Keratinocyte (primary cell): ENCODE measurements around the gene TAC3. TPM values are rescaled to one million over a fixed set of nuclear protein-coding genes. Genes with fewer than 3 reads are reported as not detected.

Source experiments
- DNase-seq: peaks from one replicate; pipeline ENCODE4 v3.0.0-alpha.2; 2011; ENCODE audit warnings: low read depth, missing footprints, low spot score
- FAIRE-seq: peaks from 2 replicates; lab custom pipeline; 2011; peaks lifted over from hg19 to GRCh38; lab: Jason Lieb, UNC
- H2AFZ ChIP-seq: 2 replicates; pipeline ENCODE4 v1.6.0; 2012; ENCODE audit warnings: low read length, control low read depth, inconsistent platforms; ENCODE audit not compliant: control insufficient read depth
- H3K27ac ChIP-seq: 2 replicates; pipeline ENCODE4 v1.5.1; 2011; ENCODE audit warnings: low read length; ENCODE audit not compliant: control insufficient read depth, insufficient read depth
- H3K27me3 ChIP-seq: 3 replicates; pipeline ENCODE4 v1.6.0; 2011; ENCODE audit warnings: low read length; ENCODE audit not compliant: control insufficient read depth, insufficient read depth; ENCODE audit errors: extremely low read depth
- H3K36me3 ChIP-seq, 2 experiments: 2 replicates in 1 of 2; 3 replicates in 1 of 2; pipeline ENCODE4 v1.5.1; 2011; ENCODE audit warnings: low read length in 2 of 2, mild to moderate bottlenecking in 1 of 2; ENCODE audit not compliant: control insufficient read depth in 2 of 2, insufficient read depth in 2 of 2; ENCODE audit errors: extremely low read depth in 1 of 2
- H3K4me1 ChIP-seq: 3 replicates; pipeline ENCODE4 v1.5.1; 2011; ENCODE audit warnings: low read length; ENCODE audit not compliant: control insufficient read depth, insufficient read depth; ENCODE audit errors: extremely low read depth
- H3K4me2 ChIP-seq: 3 replicates; pipeline ENCODE4 v1.6.0; 2011; ENCODE audit warnings: low read depth, low read length; ENCODE audit not compliant: control insufficient read depth, insufficient read depth; ENCODE audit errors: extremely low read depth
- H3K4me3 ChIP-seq, 3 experiments: fragments of 200-600 bp in 1 of 3; sonication (generic) in 1 of 3; 2 replicates in 2 of 3; 3 replicates in 1 of 3; pipeline ENCODE4 v1.5.1; 2011 to 2016; ENCODE audit warnings: low read length in 3 of 3, mild to moderate bottlenecking in 3 of 3, control low read depth in 2 of 3, inconsistent platforms in 1 of 3, low read depth in 1 of 3, mixed read lengths in 1 of 3, mixed run types in 1 of 3, moderate library complexity in 1 of 3; ENCODE audit not compliant: control insufficient read depth in 2 of 3, insufficient read depth in 2 of 3; ENCODE audit errors: extremely low read depth in 1 of 3
- H3K79me2 ChIP-seq: 2 replicates; pipeline ENCODE4 v1.6.0; 2012; ENCODE audit warnings: low read length; ENCODE audit not compliant: control insufficient read depth, insufficient read depth
- H3K9ac ChIP-seq: 3 replicates; pipeline ENCODE4 v1.6.0; 2011; ENCODE audit warnings: low read length; ENCODE audit not compliant: control insufficient read depth, insufficient read depth; ENCODE audit errors: extremely low read depth
- H3K9me1 ChIP-seq: 3 replicates; pipeline ENCODE4 v1.6.0; 2011; ENCODE audit warnings: low read length; ENCODE audit not compliant: control insufficient read depth, insufficient read depth; ENCODE audit errors: extremely low read depth
- H3K9me3 ChIP-seq: 2 replicates; pipeline ENCODE4 v1.5.1; 2012; ENCODE audit warnings: low read depth, low read length; ENCODE audit not compliant: control insufficient read depth
- H4K20me1 ChIP-seq: 3 replicates; pipeline ENCODE4 v1.6.0; 2011; ENCODE audit warnings: low read length; ENCODE audit not compliant: control insufficient read depth, insufficient read depth; ENCODE audit errors: extremely low read depth
- CTCF ChIP-seq, 3 experiments: IDR thresholded peaks in 1 of 3; conservative IDR thresholded peaks in 1 of 3; optimal IDR thresholded peaks in 1 of 3; 2 replicates in 2 of 3; 3 replicates in 1 of 3; pipeline versions ENCODE3 to v1.5.1; 2011; ENCODE audit warnings: low read length in 3 of 3, mild to moderate bottlenecking in 3 of 3, moderate library complexity in 2 of 3, control low read depth in 1 of 3, inconsistent platforms in 1 of 3; ENCODE audit not compliant: insufficient read depth in 2 of 3; ENCODE audit errors: extremely low read depth in 1 of 3
- EZH2 ChIP-seq: IDR thresholded peaks from one replicate; pipeline ENCODE4 v1.6.1; 2012; ENCODE audit warnings: inconsistent platforms, mild to moderate bottlenecking, low read length, moderate library complexity
- dilution Hi-C: fragments of 300-500 bp; cut with MboI; formaldehyde crosslinking; loops from one replicate; pipeline ENCODE4 v1.7.0; 2020; ENCODE audit warnings: low sequenced_read_pairs; ENCODE audit not compliant: extremely low pct_ligation_motif_present
- polyA plus RNA-seq, 5 experiments: library from polyadenylated mRNA; depleted of rRNA in 3 of 5; stranded (reverse) in 3 of 5; stranded (forward) in 1 of 5; unstranded in 1 of 5; fragments of >200 nt; gene quantifications; 1 replicate in 1 of 5; 2 replicates in 3 of 5; 3 replicates in 1 of 5; pipeline versions ENCODE4 v1.2.1 to v1.2.3, GENCODE V29; 2011 to 2012; ENCODE audit warnings: missing spikeins in 2 of 5, low read depth in 1 of 5, low replicate concordance in 1 of 5

TAC3 gene
- polyA plus RNA-seq, 1 donor (not counting 4 experiments of a cell fraction or from before 2014, with no cell fraction given): not detected

GRCh38 chr12:57046086-57046791, 29.9 kb upstream of the TAC3 start:
- Histone ChIP-seq H4K20me1 (no peaks in the 10 kb centered on the region), H3K27me3 (peaks cover 23% of the 10 kb centered on the region)
- no peak for FAIRE-seq

DNA sequence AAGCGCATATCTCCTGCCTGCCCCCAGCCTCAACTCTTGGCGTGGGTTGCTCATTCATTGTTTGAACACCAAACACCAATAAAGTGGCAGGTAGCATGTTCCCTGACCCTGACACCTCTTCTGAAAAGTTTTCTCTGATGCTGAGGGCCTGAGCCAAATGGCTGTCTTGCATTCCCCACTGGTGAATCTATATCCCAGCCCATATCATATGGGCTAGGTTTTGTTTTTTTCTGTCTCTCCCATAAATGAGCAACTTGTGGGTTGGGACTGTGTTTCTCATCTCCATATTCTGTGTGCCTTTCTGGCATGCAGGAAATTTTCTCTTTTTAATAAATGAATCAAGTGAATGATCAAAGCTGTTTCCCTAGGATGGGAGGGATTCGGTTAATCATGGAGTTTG, 28.6 kb upstream of the TAC3 start:
- TF ChIP-seq CTCF (optimal IDR thresholded peaks at IDR 0.05 in 1 of 3, IDR thresholded peaks at IDR 0.05 in 1 of 3, conservative IDR thresholded peaks at IDR 0.05 in 1 of 3; ENCODE audit: extremely low read depth in 1 of 3, insufficient read depth in 2 of 3, low read length in 3 of 3): no peak
- no peak for TF ChIP-seq EZH2
- Histone ChIP-seq H4K20me1 (no peaks in the 10 kb centered on the region), H3K79me2 (no peaks in the 10 kb centered on the region), H3K4me1 (no peaks in the 10 kb centered on the region), H2AFZ (no peak overlapping the region), H3K27me3 (peaks cover 26% of the 10 kb centered on the region), H3K9ac (no peak overlapping the region), H3K36me3 (no peaks in the 10 kb centered on the region), H3K9me3 (no peaks in the 10 kb centered on the region), H3K4me2 (no peak overlapping the region), H3K4me3 (no peak overlapping the region), H3K9me1 (no peaks in the 10 kb centered on the region), H3K27ac (no peak overlapping the region)
- FAIRE-seq (no peak), DNase-seq (no peak)
- dilution Hi-C loops: no loop called here

More at GRCh38 chr12:57046086-57046791, 29.9 kb upstream of the TAC3 start:
- Histone ChIP-seq H3K9me3 (no peaks in the 10 kb centered on the region), H3K4me3 (no peak overlapping the region), H3K4me2 (no peak overlapping the region), H2AFZ (no peak overlapping the region), H3K9ac (no peak overlapping the region), H3K27ac (no peak overlapping the region), H3K79me2 (no peaks in the 10 kb centered on the region), H3K4me1 (no peaks in the 10 kb centered on the region), H3K36me3 (no peaks in the 10 kb centered on the region), H3K9me1 (no peaks in the 10 kb centered on the region)
- DNase-seq: no peak
- dilution Hi-C loops: no loop called here
- TF ChIP-seq CTCF (optimal IDR thresholded peaks at IDR 0.05 in 1 of 3, IDR thresholded peaks at IDR 0.05 in 1 of 3, conservative IDR thresholded peaks at IDR 0.05 in 1 of 3; ENCODE audit: extremely low read depth in 1 of 3, insufficient read depth in 2 of 3, low read length in 3 of 3): no peak
- TF ChIP-seq EZH2: no peak
